ENCODE results near the gene EVA1A. TPM values are rescaled to one million over a fixed set of nuclear protein-coding genes. Genes with fewer than 3 reads are reported as not detected.

The EVA1A gene
- total RNA-seq, 1 donor from 2014 or later, result 0.41 TPM

DNA sequence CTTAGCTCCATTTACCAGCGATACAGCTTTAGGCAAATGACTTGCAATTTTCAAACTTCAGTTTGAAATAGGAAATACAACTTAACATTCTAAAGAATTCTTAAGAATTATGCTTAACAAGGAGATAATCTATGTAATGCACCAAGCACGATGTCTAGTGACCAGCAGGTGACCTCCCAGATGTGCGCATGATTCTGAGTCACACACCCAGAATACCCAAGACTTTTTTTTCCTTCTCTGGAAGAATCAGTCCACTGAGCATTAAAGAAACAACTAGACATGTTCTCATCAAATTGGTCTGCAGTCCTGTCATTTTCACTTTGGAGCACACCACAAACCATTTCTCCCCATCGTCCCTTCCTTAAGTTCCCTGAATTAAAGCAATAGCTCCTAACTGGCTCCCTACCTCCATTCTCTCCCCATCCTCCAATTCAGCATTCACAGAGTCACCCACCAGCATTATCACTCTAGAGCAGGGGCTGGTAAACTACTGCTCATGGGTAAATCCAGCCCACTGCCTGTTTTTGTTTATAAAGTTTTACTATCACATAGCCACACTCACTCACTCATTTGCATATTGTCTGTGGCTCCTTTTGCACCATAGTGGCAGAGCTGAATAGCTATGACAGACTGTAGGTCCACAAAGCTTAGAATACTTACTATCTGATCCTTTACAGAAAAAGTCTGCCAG is 13.2 kb downstream of the EVA1A start:
- DNase-seq (ENCODE audit: low spot score in 2 of 2) (no peak), FAIRE-seq (no peak)

DNA sequence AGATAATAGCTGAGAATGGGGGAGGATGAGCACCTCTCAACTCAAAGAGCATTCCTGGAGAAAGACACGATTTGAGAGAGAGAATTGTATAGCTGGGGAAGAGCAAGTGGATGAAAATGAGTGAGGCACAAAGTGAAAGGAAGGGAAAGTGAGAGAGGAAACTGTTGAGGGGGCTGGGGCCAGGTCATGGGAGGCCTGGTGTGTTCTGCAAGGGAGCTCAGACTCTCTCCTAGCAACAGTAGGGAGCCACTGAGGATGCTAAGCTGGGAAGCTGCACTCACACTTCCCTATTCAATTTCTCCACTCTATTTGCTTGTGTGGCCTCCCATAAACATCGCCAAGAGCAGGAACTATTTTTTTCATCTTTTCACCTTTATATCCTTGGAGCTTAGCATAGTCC is 14.8 kb downstream of the EVA1A start:
- FAIRE-seq, result no peak
- DNase-seq (ENCODE audit: low spot score in 2 of 2), result no peak

DNA sequence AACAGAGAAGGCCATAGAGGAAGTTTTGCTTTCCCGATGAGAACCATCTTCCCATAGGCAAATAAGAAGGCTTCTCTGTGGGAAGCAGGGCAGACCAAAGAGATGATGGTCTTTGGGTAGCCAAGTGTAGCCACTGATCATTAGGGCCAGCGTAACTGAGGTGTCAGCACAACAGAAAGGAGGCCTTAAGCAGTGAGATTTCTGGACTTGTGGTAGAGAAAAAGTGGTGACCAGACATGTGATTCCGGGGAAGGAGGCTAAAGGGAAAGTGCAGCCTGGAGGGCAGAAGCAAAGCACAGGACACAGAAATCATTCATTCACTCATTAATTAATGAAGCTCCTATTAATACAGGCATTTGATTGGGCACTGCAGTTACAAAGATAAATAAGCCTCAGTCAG is 15.4 kb downstream of the EVA1A start:
- FAIRE-seq (no peak), DNase-seq (ENCODE audit: low spot score in 2 of 2) (no peak)

DNA sequence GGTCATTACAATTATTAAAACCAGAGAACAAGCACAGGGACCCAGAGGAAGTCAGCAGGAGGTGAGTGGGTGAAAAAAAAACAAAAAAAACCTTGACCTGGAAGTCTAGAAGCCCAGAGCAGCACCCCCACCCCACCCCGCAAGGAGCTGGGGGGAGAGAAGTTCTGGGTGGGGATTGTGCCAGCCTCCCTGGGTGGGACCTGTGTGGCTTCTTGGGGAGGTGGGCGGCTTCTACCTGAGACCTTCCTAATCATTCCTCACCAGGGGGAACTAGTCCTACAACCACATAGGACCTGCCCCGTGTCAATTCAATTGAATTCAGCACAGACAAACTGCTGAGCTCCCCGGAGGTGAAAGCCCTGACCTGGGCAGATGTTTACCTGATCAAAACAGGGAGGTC is 17.3 kb downstream of the EVA1A start:
- FAIRE-seq (no peak), DNase-seq (ENCODE audit: low spot score in 2 of 2) (no peak)

DNA sequence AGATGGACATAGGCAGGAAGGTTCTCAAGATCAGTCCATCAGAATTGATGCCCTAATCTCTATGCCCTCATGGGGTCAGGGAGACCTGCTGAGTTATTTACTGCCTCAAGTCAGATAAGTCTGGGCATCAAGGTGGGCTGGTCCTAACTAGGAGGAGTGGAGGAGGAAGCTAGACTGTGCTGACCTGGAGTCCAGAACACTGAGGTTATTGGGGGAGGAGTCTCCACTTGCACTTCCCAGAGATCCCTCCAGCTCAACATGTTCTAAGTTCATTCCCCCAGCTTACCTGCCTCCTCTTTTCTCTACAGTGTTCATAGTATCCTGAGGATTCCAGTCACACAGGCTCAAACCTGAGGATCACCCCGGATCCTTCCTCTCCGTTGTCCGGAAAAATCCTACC is 19.3 kb downstream of the EVA1A start:
- no peak for FAIRE-seq
- no peak for DNase-seq (ENCODE audit: low spot score in 2 of 2)

DNA sequence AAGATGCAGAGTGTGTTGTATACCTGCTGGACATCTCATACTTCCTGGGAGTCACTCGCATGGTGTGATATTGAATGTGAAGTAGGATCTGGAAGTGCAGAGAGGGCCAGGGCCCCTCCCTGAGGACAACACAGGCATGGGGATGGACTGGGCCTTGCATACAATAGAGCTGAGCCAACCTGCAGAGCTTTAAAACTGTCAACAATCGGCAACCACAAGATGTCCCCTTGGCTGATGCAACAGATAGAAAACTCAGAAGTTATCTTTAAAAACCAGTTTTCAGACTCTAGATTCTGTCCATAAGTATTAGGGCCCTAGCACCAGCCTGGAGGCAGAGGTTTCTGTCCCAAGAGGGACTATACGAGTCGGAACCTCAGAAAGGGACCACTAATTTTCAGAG is 19.7 kb downstream of the EVA1A start:
- FAIRE-seq (no peak), DNase-seq (ENCODE audit: low spot score in 2 of 2) (no peak)

DNA sequence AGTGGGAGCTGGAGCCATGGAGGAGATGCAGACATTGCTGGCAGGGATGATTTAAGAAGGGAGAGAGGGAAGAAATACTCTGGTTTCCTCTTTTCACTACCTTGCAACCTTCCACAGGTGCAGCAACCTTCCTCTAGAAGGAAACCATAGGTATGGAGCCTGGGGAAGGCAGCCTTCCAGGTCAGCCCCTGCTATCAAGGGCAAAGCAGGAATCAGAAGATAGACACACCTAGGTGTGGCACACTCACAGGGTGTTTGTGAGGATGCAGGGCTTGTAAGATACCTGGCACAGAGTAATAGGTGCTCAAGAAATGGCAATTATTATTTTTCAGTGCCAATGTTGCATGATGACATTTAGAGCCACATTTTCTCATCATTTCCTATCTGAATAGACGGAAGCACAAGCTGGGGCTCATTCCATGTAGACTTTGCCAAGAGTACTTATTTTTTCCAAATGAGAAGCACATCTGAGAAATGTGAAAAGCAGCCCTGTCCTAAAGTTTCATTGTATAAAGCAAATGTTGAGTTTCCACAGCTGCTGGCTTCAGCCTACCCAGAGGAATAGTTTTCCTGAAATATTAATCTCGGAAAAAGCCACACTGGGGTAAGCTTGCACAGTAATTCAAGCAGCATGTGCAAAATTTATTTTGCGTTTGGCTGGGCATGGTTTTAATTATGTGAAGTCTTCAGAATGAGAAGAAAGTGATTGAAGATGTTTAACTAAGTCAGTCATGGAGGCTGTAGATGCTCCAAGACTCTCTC is 20.6 kb downstream of the EVA1A start:
- FAIRE-seq, result no peak
- DNase-seq (ENCODE audit: low spot score in 2 of 2), result no peak

DNA sequence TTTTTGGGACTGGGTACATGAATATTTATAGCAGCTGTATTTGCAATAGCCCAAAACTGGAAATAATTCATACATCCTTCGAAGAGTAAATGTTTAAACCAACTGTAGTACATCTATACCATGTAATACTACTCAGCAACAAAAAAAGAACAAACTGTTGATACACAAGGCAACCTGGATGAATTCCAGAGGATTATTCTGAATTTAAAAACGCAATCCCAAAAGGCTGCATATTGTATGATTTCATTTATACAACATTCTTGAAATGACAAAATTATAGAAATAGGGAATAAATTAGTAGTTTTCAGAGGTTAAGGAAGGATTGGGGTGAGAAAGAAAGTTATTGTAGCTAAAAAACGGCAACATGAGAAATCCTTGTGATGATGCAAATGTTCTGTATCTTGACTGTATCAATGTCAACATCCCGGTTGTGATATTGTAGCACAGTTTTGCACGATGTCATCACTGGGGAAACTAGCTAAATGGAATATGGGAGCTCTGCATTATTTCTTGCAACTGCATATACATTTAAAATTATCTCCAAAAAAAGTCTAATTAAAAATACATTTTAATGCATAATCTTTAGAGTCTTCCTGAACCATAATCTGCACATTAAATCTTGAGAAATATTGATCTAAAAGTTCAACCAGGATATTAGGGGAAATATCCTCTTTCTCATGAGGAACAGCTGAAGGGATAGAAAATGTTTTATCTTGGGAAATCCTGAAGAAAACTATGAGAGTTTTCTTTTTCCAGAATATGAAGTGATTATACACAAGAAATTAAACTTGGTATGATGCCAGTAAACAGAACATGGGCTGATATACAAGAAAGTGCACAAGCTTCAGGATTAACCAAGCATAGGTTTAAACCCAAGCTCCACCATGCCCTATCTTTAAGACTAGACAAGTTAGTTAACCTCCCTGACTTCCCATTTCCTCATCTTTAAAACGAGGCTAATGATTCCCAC is 21.9 kb downstream of the EVA1A start:
- DNase-seq (ENCODE audit: low spot score in 2 of 2) (no peak), FAIRE-seq (no peak)

DNA sequence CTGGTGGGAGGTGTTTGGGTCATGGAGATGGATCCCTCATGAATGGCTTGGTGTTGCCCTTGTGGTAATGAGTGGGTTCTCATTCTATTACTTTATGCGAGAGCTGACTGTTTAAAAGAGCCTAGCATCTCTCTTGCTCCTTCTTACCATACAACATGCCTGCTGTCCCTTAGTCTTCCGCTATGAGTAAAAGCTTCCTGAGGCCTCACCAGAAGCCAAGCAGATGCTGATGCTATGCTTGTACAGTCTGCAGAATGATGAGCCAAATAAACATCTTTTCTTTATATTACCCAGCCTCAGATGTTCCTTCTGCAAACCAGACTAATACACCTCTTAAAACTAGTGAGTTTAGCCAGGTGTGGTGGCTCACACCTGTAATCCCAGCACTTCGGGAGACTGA is 23.1 kb downstream of the EVA1A start:
- no peak for DNase-seq (ENCODE audit: low spot score in 2 of 2)
- no peak for FAIRE-seq

DNA sequence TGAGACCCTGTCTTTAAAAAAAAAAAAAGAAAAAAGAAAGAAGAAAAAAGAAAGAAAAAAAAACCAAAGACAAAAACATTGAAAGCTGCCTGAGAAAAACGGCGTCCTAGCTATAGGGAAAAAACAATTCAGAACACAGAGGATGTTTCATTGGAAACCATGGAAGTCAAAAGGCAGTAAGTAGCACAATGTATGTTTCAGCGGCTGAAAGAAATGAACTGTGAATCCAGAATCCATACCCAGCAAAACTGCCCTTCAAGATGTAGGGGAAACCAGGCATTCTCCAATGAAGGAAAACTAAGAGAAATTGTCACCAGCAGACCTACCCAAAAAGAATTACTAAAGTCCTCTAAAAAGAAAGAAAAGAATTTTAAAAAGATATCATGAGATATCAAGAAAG is 27.6 kb downstream of the EVA1A start:
- no peak for FAIRE-seq
- DNase-seq (ENCODE audit: low spot score in 2 of 2), result no peak

DNA sequence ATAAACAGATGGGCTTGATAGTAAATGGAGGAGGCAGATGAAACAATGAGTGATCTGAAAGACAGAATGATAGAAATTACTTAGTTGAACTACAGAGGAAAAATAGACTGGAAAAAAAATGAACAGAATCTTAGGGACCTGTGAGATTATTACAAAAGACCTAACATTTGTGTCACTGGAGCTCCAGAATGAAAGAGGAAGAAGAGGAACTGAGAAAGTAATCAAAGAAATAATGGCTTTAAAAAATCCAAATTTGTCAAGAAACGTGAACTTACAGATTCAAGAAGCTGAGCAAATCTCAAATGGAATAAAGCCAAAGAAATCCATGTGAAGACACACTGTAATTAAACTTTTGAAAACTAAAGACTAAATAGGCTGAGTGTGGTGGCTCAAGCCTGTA is 28.3 kb downstream of the EVA1A start:
- no peak for FAIRE-seq
- DNase-seq (ENCODE audit: low spot score in 2 of 2), result no peak

DNA sequence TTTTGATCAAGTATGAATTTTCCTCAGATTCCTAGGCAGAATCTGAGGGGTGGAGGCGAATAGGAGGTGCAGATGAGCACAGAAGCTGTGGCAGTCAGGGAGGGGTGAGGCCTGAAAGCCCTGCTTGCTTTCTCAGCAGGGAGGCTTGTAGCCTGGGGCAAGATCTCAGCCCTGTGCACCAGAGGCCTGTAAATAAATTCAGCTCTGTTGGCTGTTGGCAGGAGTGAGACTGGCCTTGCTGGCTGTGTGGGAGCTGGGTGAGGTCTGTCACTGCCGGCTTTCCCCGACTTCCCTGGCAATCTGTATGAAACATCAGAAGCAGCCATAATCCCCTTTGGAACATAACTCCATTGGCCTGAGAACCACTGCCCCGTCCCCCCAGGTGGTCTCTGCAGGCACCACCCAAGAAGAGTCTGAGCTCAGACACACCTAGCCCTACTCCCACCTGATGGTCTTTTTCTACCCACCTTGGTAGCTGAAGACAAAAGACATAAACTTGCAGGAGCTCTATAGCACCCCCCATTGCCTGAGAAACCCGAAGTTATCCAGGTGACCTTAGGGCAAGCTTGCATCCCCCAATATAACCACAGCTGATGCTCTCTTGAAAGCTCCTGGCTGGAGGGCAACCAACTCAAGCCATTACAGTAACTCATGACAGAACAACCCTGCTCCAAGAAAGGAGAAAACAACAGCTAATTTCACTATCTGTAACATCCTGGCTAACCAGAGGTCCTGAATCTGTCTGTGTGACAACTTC is 32.3 kb downstream of the EVA1A start:
- DNase-seq (ENCODE audit: low spot score in 2 of 2) (no peak), FAIRE-seq (no peak)

DNA sequence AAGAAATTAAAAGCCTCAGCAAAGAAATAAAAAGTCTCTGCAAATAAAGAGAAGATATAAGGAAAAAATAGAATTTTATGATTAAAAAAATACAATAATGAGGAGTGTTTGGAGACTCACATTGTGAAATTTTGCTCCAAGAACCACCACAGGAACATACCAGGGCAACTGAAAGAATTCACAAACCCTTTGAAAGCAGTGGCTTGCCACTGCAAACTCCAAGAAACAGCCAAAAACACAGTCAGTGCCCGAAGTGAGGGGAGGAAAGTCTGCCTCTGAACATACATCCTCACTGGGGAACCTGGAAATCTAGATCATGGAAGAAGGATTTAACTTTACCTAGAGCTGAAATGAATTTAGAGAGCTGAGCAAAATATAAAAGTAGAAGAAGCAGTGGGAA is 33.1 kb downstream of the EVA1A start:
- FAIRE-seq, result no peak
- DNase-seq (ENCODE audit: low spot score in 2 of 2), result no peak

DNA sequence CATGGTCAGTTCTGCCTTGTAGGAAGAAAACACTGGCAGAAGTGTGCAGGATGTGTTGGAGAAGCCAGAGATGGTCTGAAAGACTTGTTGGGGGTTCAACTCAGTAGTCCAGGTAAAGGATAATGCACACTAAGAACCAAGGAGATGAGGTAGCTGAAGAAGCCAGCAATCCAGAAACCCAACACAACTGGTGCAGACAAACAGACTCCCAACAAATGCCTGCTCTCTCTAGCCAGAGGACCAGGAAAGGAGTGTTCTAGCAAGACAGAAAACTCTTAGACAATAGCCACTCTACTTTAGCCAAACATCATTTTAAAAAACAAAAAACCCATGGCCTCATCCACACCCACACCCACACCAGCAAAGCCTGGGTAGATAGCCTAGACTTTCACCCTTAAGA is 33.9 kb downstream of the EVA1A start:
- FAIRE-seq (no peak), DNase-seq (ENCODE audit: low spot score in 2 of 2) (no peak)

DNA sequence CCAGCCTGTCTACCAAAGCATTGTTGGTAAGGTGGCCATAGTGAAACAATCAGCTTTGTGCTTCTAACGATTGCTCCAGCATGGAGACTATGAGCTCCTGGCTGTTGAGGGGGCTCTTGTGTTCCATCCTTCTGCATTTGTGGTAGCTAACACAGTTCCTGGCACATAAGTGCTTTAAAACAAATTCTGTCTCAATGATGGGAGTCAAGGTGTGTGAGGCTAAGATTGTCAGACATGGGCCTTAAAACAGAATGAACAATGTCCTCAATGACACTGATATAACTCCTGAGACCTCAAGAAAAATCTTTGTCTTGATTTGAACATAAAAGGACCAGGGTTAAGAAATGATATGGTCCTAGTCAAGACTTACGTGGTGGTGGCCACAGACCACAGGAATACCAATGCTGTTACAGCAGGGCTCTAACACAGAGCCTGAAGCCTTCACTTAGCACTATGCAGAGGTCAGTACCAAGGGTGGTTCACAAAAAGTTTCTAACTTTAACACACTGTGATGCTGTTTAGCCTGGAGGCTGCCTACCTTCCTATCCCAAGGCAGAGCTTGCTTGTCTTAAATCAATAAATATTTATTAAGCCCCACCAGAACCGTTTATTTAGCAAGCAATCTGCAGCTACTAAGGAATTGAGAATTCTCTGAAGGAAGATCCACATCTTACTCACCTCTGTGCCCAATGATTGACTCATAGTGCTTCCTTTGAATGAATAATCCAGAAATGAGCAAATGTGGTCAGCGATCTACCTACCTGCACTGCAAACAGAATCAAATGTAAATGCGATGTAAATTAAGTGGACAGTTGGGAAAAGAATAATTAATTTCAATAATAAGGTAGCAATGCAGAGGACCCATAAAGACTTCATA is 35.1 kb downstream of the EVA1A start:
- DNase-seq (ENCODE audit: low spot score in 2 of 2) (no peak), FAIRE-seq (no peak)

DNA sequence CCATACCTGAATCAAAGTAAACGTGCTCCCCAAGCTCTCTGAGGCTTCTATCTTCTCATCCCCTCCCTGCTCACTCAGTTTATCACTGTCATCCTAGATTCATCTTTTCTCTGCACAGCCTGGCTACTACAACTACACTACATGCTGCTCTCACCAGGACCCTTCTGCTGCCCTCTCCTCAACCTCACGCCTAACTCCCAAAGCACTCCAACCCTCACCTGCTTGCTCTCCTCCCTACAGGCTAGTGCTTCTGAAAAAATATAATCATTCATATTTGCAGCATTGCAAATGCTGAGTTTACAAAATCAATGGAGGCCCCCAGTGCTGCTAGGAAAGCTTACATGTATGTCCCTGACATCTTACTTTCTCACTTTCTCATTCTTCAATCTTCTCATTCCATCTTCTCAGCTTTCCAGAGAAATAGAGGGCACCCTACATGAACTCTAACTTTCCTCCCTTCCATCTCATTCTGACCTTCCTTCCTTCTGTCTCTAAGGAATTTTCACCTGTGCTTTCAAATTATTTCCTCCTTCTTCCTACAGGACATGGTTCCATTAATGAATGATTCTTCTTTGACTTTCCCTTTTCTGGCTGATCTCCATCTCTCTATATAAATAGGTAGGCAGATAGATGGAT is 36.3 kb downstream of the EVA1A start:
- DNase-seq (ENCODE audit: low spot score in 2 of 2) (no peak), FAIRE-seq (no peak)

DNA sequence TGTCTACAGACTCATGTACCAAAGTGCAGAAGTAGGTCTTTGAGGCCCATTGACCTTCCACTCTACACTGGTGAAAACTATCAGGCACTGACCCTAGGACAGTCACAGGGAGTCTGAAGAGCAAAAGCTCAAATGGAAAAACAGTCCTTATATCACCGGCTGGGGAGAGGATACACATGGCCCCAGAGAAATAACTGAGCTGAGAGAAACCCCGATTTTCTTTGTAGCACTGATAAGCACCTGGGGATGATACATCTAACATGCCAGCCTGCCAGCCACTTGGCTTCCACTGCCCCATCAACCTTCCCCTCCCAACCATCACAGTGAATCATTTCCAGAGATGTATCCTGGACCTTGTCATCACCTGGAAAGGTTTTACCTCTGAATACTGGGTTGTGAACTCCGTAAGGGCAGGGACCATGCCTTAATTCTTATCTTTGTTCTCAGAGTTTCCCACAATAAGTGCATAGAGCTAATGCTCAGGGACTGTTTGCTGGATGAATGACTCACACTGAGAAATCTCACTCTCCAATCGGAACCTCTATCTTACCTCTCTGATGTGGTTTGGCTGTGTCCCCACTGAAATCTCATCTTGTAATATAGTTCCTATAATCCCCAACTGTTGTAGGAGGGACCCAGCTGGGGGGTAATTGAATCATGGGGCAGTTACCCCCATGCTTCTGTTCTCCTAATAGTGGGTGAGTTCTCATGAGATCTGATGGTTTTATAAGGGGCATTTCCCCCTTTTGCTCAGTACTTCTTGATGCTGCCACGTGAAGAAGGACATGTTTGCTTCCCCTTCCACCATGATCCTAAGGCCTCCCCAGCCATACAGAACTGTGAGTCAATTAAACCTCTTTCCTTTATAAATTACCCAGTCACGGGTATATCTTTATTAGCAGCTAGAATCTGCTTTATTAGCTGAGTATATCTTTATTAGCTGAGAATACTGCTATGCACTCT is 37.1 kb downstream of the EVA1A start:
- FAIRE-seq (no peak), DNase-seq (ENCODE audit: low spot score in 2 of 2) (no peak)

Measured in frontal cortex (tissue), 4 donors.